Measurements from ENCODE around the gene ZNF598.
A peak's percentile ranks its signal among the peaks of the same experiment; 100 is the strongest.

ZNF598 gene

GRCh38 chr16:1990351-1991134 lies 19.1 kb downstream of the ZNF598 start:
- DNase-seq (ENCODE audit: low spot score), result peak; percentile 42

- DNase-seq (ENCODE audit: low spot score), result no peak
Measured at GRCh38 chr16:1990101-1990350, 19.6 kb downstream of the ZNF598 start.

GRCh38 chr16:1989209-1990100 lies 20.2 kb downstream of the ZNF598 start, which contains the start of gene SYNGR3:
SYNGR3 (plus strand) TSS chr16:1989970; CDS start chr16:1990103, 133 bp downstream.
- DNase-seq (ENCODE audit: low spot score), result no peak

GRCh38 chr16:1987198-1987597 lies 22.4 kb downstream of the ZNF598 start:
- no peak for DNase-seq (ENCODE audit: low spot score)

GRCh38 chr16:1985466-1986150 lies 24.0 kb downstream of the ZNF598 start:
- no peak for DNase-seq (ENCODE audit: low spot score)

- DNase-seq (ENCODE audit: low spot score), result no peak
Measured at GRCh38 chr16:1984347-1985225, 25.0 kb downstream of the ZNF598 start.

GRCh38 chr16:1983544-1984346 lies 25.9 kb downstream of the ZNF598 start, which contains the start of gene GFER:
GFER (plus strand) TSS chr16:1984193; CDS start chr16:1984219, 26 bp downstream.
- peak; percentile 75 for DNase-seq (ENCODE audit: low spot score)

- DNase-seq (ENCODE audit: low spot score), result no peak
Measured at GRCh38 chr16:1982991-1983543, 26.6 kb downstream of the ZNF598 start.

GRCh38 chr16:1982013-1982433 lies 27.6 kb downstream of the ZNF598 start:
- no peak for DNase-seq (ENCODE audit: low spot score)

GRCh38 chr16:1981398-1981836 lies 28.2 kb downstream of the ZNF598 start, which contains the start of gene NOXO1:
NOXO1 (minus strand) TSS chr16:1981469; CDS start chr16:1981179, 290 bp downstream.
- no peak for DNase-seq (ENCODE audit: low spot score)

GRCh38 chr16:1980770-1981087 lies 28.9 kb downstream of the ZNF598 start:
- no peak for DNase-seq (ENCODE audit: low spot score)

- no peak for DNase-seq (ENCODE audit: low spot score)
Measured at GRCh38 chr16:1980030-1980769, 29.4 kb downstream of the ZNF598 start.

GRCh38 chr16:1979271-1980029 lies 30.2 kb downstream of the ZNF598 start:
- DNase-seq (ENCODE audit: low spot score), result no peak

- no peak for DNase-seq (ENCODE audit: low spot score)
Measured at GRCh38 chr16:1978476-1979120, 31.0 kb downstream of the ZNF598 start.

GRCh38 chr16:1977875-1978268 lies 31.7 kb downstream of the ZNF598 start:
- DNase-seq (ENCODE audit: low spot score), result no peak

- no peak for DNase-seq (ENCODE audit: low spot score)
Measured at GRCh38 chr16:1976951-1977874, 32.4 kb downstream of the ZNF598 start.

GRCh38 chr16:1976216-1976520 lies 33.5 kb downstream of the ZNF598 start:
- DNase-seq (ENCODE audit: low spot score), result no peak

All from CD4-positive, alpha-beta T cell treated with Interleukin-2 at 100 ng/mL for 4 hours (primary cell).